HCT116 (cell line): Measurements from ENCODE around the gene USP3. TPM values are rescaled to one million over a fixed set of nuclear protein-coding genes. Genes with fewer than 3 reads are reported as not detected.

Source experiments
- ATAC-seq: fragments of 200-7000 bp; cut with Tn5 transposase; 2 replicates; pipeline ENCODE4 v1.9.1; 2020; ENCODE audit warnings: mild to moderate bottlenecking, moderate library complexity
- BruUV-seq: library from RNA; stranded (reverse); fragments of 400-500 nt; replicated peaks from 2 replicates; lab custom pipeline; 2021; lab: Mats Ljungman, UMichigan
- CTCF ChIA-PET: fragments of 300-600 bp; sonication (Branson Sonifier 250); formaldehyde crosslinking; loops from one replicate; lab custom pipeline; 2021; ENCODE audit warnings: antibody characterized with exemption; lab: Charles Lee
- POLR2A ChIA-PET: fragments of 300-600, 350-600 bp; sonication (Branson Sonifier 250); formaldehyde crosslinking; loops from one replicate; lab custom pipeline; 2021; ENCODE audit warnings: antibody characterized with exemption; lab: Charles Lee
- RAD21 ChIA-PET, 2 experiments: fragments of 300-600 bp; sonication (Branson Sonifier 250); formaldehyde crosslinking; loops; one replicate each; lab custom pipeline; 2023; ENCODE audit warnings: low total read pairs in 2 of 2; ENCODE audit not compliant: uncharacterized antibody in 2 of 2, unreplicated experiment in 2 of 2, low non-redundant PET in 1 of 2; lab: Charles Lee
- DNase-seq: peaks from one replicate; pipeline ENCODE4 v3.0.0-alpha.2; 2010; ENCODE audit warnings: low read depth, low spot score
- H2AFZ ChIP-seq: fragments of 200-600 bp; shearing (Covaris generic), sonication (generic); 2 replicates; pipeline ENCODE4 v1.6.1; 2017; ENCODE audit warnings: low read depth, mixed run types, mixed read lengths, antibody characterized with exemption, low read length; ENCODE audit not compliant: poor library complexity, severe bottlenecking
- H3K27ac ChIP-seq: 2 replicates; pipeline ENCODE4 v1.5.1; 2012; ENCODE audit warnings: low read depth, low read length
- H3K27me3 ChIP-seq: fragments of 200-600 bp; sonication (generic); 2 replicates; pipeline ENCODE4 v1.6.1; 2016; ENCODE audit warnings: mixed run types, low read length, mixed read lengths; ENCODE audit not compliant: insufficient read depth
- H3K36me3 ChIP-seq, 2 experiments: fragments of 200-500 bp in 1 of 2; fragments of 200-600 bp in 1 of 2; sonication (Bioruptor generic) in 1 of 2; sonication (generic) in 1 of 2; 2 replicates each; pipeline versions ENCODE4 v1.5.1 to v1.6.1; 2014 to 2016; ENCODE audit warnings: low read length in 2 of 2, inconsistent platforms in 1 of 2, mixed read lengths in 1 of 2, mixed run types in 1 of 2; ENCODE audit not compliant: insufficient read depth in 2 of 2, control insufficient read depth in 1 of 2
- H3K4me1 ChIP-seq, 2 experiments: fragments of 200-600 bp in 1 of 2; sonication (generic) in 1 of 2; 2 replicates each; pipeline versions ENCODE4 v1.5.1 to v1.6.1; 2012 to 2017; ENCODE audit warnings: low read length in 2 of 2, inconsistent platforms in 1 of 2, mild to moderate bottlenecking in 1 of 2, mixed read lengths in 1 of 2, mixed run types in 1 of 2, moderate library complexity in 1 of 2; ENCODE audit not compliant: insufficient read depth in 2 of 2, control insufficient read depth in 1 of 2
- H3K4me2 ChIP-seq: fragments of 200-600 bp; sonication (generic); 2 replicates; pipeline ENCODE4 v1.6.1; 2017; ENCODE audit warnings: mixed run types, low read length, mixed read lengths
- H3K4me3 ChIP-seq, 2 experiments: fragments of 200-600 bp in 1 of 2; sonication (generic) in 1 of 2; replicated peaks in 1 of 2; 2 replicates each; pipeline ENCODE4 v1.5.1; 2011 to 2016; ENCODE audit warnings: low read length in 2 of 2, control low read depth in 1 of 2, low read depth in 1 of 2, mild to moderate bottlenecking in 1 of 2, mixed read lengths in 1 of 2, mixed run types in 1 of 2
- H3K79me2 ChIP-seq: fragments of 200-600 bp; sonication (generic); 2 replicates; pipeline ENCODE4 v1.6.1; 2017; ENCODE audit warnings: mild to moderate bottlenecking, mixed run types, low read length, moderate library complexity, mixed read lengths; ENCODE audit not compliant: insufficient read depth
- H3K9ac ChIP-seq: fragments of 200-600 bp; sonication (generic); 2 replicates; pipeline ENCODE4 v1.6.1; 2016; ENCODE audit warnings: low read length, mixed read lengths
- H3K9me2 ChIP-seq: fragments of 200-600 bp; sonication (generic), shearing (Covaris generic); 2 replicates; pipeline ENCODE4 v1.6.1; 2017; ENCODE audit warnings: mixed run types, mild to moderate bottlenecking, moderate library complexity; ENCODE audit not compliant: insufficient read depth
- H3K9me3 ChIP-seq, 2 experiments: fragments of 200-500 bp in 1 of 2; fragments of 200-600 bp in 1 of 2; sonication (Bioruptor generic) in 1 of 2; sonication (generic) in 1 of 2; 2 replicates each; pipeline ENCODE4 v1.6.1; 2014 to 2017; ENCODE audit warnings: low read length in 2 of 2, mixed read lengths in 2 of 2, inconsistent platforms in 1 of 2, low read depth in 1 of 2, mild to moderate bottlenecking in 1 of 2, mixed run types in 1 of 2, moderate library complexity in 1 of 2; ENCODE audit not compliant: control insufficient read depth in 1 of 2, insufficient read depth in 1 of 2
- H4K20me1 ChIP-seq: fragments of 200-600 bp; sonication (generic), shearing (Covaris generic); 2 replicates; pipeline ENCODE4 v1.6.1; 2017; ENCODE audit warnings: mixed run types, mild to moderate bottlenecking, moderate library complexity; ENCODE audit not compliant: insufficient read depth
- CEBPB ChIP-seq: IDR thresholded peaks from 2 replicates; pipeline ENCODE4 v1.6.1; 2012; ENCODE audit warnings: low read depth
- CTCF ChIP-seq, 3 experiments: fragments of 200-600 bp in 1 of 3; sonication (generic) in 1 of 3; IDR thresholded peaks in 2 of 3; conservative IDR thresholded peaks in 1 of 3; 2 replicates each; pipeline ENCODE4 v1.5.1; 2012 to 2017; ENCODE audit warnings: low read depth in 2 of 3, low read length in 2 of 3, antibody characterized with exemption in 1 of 3, borderline replicate concordance in 1 of 3, control low read depth in 1 of 3, mild to moderate bottlenecking in 1 of 3, mixed read lengths in 1 of 3, mixed run types in 1 of 3, moderate library complexity in 1 of 3; ENCODE audit not compliant: insufficient read depth in 1 of 3
- EGR1 ChIP-seq: IDR thresholded peaks from 2 replicates; pipeline ENCODE4 v1.6.1; 2012; ENCODE audit warnings: low read depth
- ELF1 ChIP-seq: IDR thresholded peaks from 2 replicates; pipeline ENCODE4 v1.6.1; 2012; ENCODE audit warnings: low read depth, borderline replicate concordance
- EZH2 ChIP-seq: fragments of 200-600 bp; sonication (generic); IDR thresholded peaks from 2 replicates; pipeline ENCODE4 v1.6.1; 2017; ENCODE audit warnings: antibody characterized with exemption, mixed run types
- EZH2phosphoT487 ChIP-seq: fragments of 200-600 bp; IDR thresholded peaks from 2 replicates; pipeline ENCODE4 v1.6.1; 2018; ENCODE audit warnings: antibody characterized with exemption, borderline replicate concordance
- JUND ChIP-seq: IDR thresholded peaks from 2 replicates; pipeline ENCODE4 v1.6.1; 2012
- MAX ChIP-seq: IDR thresholded peaks from 2 replicates; pipeline ENCODE4 v1.6.1; 2012
- POLR2A ChIP-seq: IDR thresholded peaks from 2 replicates; pipeline ENCODE4 v1.7.0; 2011; ENCODE audit warnings: borderline replicate concordance; ENCODE audit not compliant: insufficient read depth, insufficient read length; ENCODE audit errors: extremely low read depth
- REST ChIP-seq: IDR thresholded peaks from 2 replicates; pipeline ENCODE4 v1.6.1; 2012; ENCODE audit warnings: low read depth
- SRF ChIP-seq: IDR thresholded peaks from 2 replicates; pipeline ENCODE4 v1.6.1; 2012; ENCODE audit warnings: low read depth
- YY1 ChIP-seq: IDR thresholded peaks from 2 replicates; pipeline ENCODE4 v1.6.1; 2011; ENCODE audit warnings: low read length, low read depth, moderate library complexity, mild to moderate bottlenecking; ENCODE audit not compliant: insufficient replicate concordance; ENCODE audit errors: extremely low read depth
- ZFX ChIP-seq: fragments of 450-650 bp; IDR thresholded peaks from 2 replicates; pipeline ENCODE4 v1.6.1; 2017
- intact Hi-C: fragments of 100-400 bp; cut with micrococcal nuclease; formaldehyde crosslinking; loops from 2 replicates; pipeline ENCODE4 v1.10.0; 2022
- total RNA-seq: library from RNA; stranded (reverse); gene quantifications from one replicate; pipeline ENCODE4 v1.2.1, GENCODE V29; 2021; ENCODE audit not compliant: unreplicated experiment

The USP3 gene
- total RNA-seq, 1 experiment from 2014 or later, result 61.6 TPM

GRCh38 chr15:63523306-63523990 is 19.1 kb downstream of the USP3 start:
- no peak for DNase-seq
- no peak overlapping the region for H3K4me2 ChIP-seq
- no peak overlapping the region for H3K27ac ChIP-seq
- TF ChIP-seq JUND (no peak), SRF (no peak), CTCF (IDR thresholded peaks at IDR 0.05 in 2 of 3, conservative IDR thresholded peaks at IDR 0.05 in 1 of 3; ENCODE audit: borderline replicate concordance in 1 of 3, insufficient read depth in 1 of 3, low read depth in 2 of 3, low read length in 2 of 3) (no peak), MAX (no peak)
- TF ChIP-seq, all 23 proteins: peak for 0
- RAD21 ChIA-PET, result no interaction called here
- Histone ChIP-seq H2AFZ (no peak overlapping the region), H3K4me3 (no peak overlapping the region), H3K4me1 (no peaks in the 10 kb centered on the region; a peak in 1 of 4 replicates), H4K20me1 (peaks cover 43% of the 10 kb centered on the region; the same call in 1 of the 2 replicates), H3K27me3 (no peaks in the 10 kb centered on the region), H3K9me2 (no peaks in the 10 kb centered on the region), H3K9ac (no peak overlapping the region), H3K79me2 (peaks cover 100% of the 10 kb centered on the region), H3K36me3 (no peaks in the 10 kb centered on the region), H3K9me3 (no peaks in the 10 kb centered on the region)
- no TSS peak for BruUV-seq
- no peak for ATAC-seq
- CTCF ChIA-PET, result no interaction called here
- POLR2A ChIA-PET, result interaction anchor here (1.0 kb wide), 1 partner anchor 19 kb away, joined by 3 read pairs; the partner anchor contains the start of gene USP3
- intact Hi-C loops, result no loop called here

- DNase-seq, result no peak
- H2AFZ ChIP-seq, result no peak overlapping the region
- H3K9me3 ChIP-seq, result no peaks in the 10 kb centered on the region
- peaks cover 100% of the 10 kb centered on the region for H3K79me2 ChIP-seq
- H3K36me3 ChIP-seq, result no peaks in the 10 kb centered on the region
- no peak for ATAC-seq
- ChIA-PET CTCF (no interaction called here), RAD21 (no interaction called here), POLR2A (no interaction called here)
- intact Hi-C loops, result no loop called here
- H3K4me3 ChIP-seq, result no peak overlapping the region
- no peaks in the 10 kb centered on the region; a peak in 1 of 4 replicates for H3K4me1 ChIP-seq
- H3K9ac ChIP-seq, result no peak overlapping the region
- no peak overlapping the region for H3K27ac ChIP-seq
- peaks cover 40% of the 10 kb centered on the region; the same call in 1 of the 2 replicates for H4K20me1 ChIP-seq
- H3K4me2 ChIP-seq, result no peak overlapping the region
- H3K27me3 ChIP-seq, result no peaks in the 10 kb centered on the region
- H3K9me2 ChIP-seq, result no peaks in the 10 kb centered on the region
- no TSS peak for BruUV-seq
- TF ChIP-seq EGR1 (no peak), YY1 (no peak), REST (no peak), JUND (no peak), MAX (no peak), POLR2A (no peak), EZH2phosphoT487 (no peak), CEBPB (no peak), ZFX (no peak), ELF1 (no peak), EZH2 (no peak)
Measured at GRCh38 chr15:63524316-63525015, 20.1 kb downstream of the USP3 start.
